Kidney (tissue), 14 donors: ENCODE measurements around the gene ZFAND3. TPM values are rescaled to one million over a fixed set of nuclear protein-coding genes. Genes with fewer than 3 reads are reported as not detected.
"Not testable (repeated sequence)": the region's sequence is repeated elsewhere in the genome, so short reads cannot be mapped to it uniquely, and the experiment has no call there.

Source experiments
- DNase-seq, 5 donors: peaks; one replicate each; pipeline ENCODE4 v3.0.0-alpha.2; 2013 to 2020
- FAIRE-seq: peaks from 2 replicates; lab custom pipeline; 2012; peaks lifted over from hg19 to GRCh38; lab: Jason Lieb, UNC
- H3K27ac ChIP-seq, 2 donors: one replicate each; pipeline ENCODE4 v1.7.0; 2013; ENCODE audit warnings: low read depth in 2 of 2, low read length in 2 of 2, inconsistent platforms in 1 of 2
- H3K27me3 ChIP-seq: one replicate; pipeline ENCODE4 v1.7.1; 2013; ENCODE audit warnings: low read length, inconsistent platforms; ENCODE audit not compliant: control insufficient read depth, insufficient read depth
- H3K36me3 ChIP-seq, 3 donors: one replicate each; pipeline versions ENCODE4 v1.7.0 to v1.7.1; 2013; ENCODE audit warnings: low read length in 3 of 3, control low read depth in 1 of 3, inconsistent platforms in 1 of 3; ENCODE audit not compliant: insufficient read depth in 3 of 3, control insufficient read depth in 2 of 3
- H3K4me1 ChIP-seq, 3 donors: one replicate each; pipeline versions ENCODE4 v1.7.0 to v1.7.1; 2013; ENCODE audit warnings: low read length in 3 of 3, inconsistent platforms in 1 of 3, low read depth in 1 of 3; ENCODE audit not compliant: control insufficient read depth in 2 of 3, insufficient read depth in 2 of 3
- H3K4me3 ChIP-seq, 3 donors: one replicate each; pipeline versions ENCODE4 v1.7.0 to v1.8.1; 2013; ENCODE audit warnings: low read length in 3 of 3, control low read depth in 1 of 3, inconsistent platforms in 1 of 3
- H3K9ac ChIP-seq, 3 donors: one replicate each; pipeline versions ENCODE4 v1.7.0 to v1.7.1; 2013; ENCODE audit warnings: low read length in 3 of 3, control low read depth in 1 of 3, inconsistent platforms in 1 of 3
- H3K9me3 ChIP-seq, 3 donors: one replicate each; pipeline versions ENCODE4 v1.7.0 to v1.7.1; 2013; ENCODE audit warnings: low read length in 3 of 3, control low read depth in 1 of 3, inconsistent platforms in 1 of 3; ENCODE audit not compliant: control insufficient read depth in 2 of 3, insufficient read depth in 1 of 3
- intact Hi-C: fragments of 100-400 bp; cut with DNase I; formaldehyde crosslinking; loops from one replicate; pipeline ENCODE4 v1.11.1; 2022
- polyA plus RNA-seq: library from polyadenylated mRNA; stranded (reverse); fragments of 350-450 nt; fragmentation: Illumina TruSeq; extraction: RNeasy Lipid Tissue Mini Kit (QIAGEN cat#74804); gene quantifications from one replicate; pipeline ENCODE4 v1.2.3, GENCODE V29; 2014; ENCODE audit warnings: low read depth, low replicate concordance; ENCODE audit not compliant: insufficient read depth
- total RNA-seq: library from RNA; stranded (reverse); fragmentation: NEBNext Ultra II Directional; extraction: Animal tissue kit (Norgen Biotek cat#: 25700); gene quantifications from one replicate; pipeline ENCODE4 v1.2.1, GENCODE V29; 2021
- TF ChIP-seq, protein P1 (sequence below): IDR thresholded peaks from 3 replicates; pipeline ENCODE4 v1.5.1; 2012; ENCODE audit warnings: mild to moderate bottlenecking, moderate library complexity, borderline replicate concordance; ENCODE audit not compliant: insufficient read depth; ENCODE audit errors: extremely low read depth
- donor health status: control.
- donor health status: control.
- donor health status: control.
- donor health status: control.
- donor health status: control.
- donor health status: DM: yes; HTN: yes; CAD: no.
- donor health status: Normal renal cell carcinoma (clear cell type).

The ZFAND3 gene
- total and polyA plus RNA-seq, 2 donors from 2014 or later = 44.6 to 104 TPM

DNA sequence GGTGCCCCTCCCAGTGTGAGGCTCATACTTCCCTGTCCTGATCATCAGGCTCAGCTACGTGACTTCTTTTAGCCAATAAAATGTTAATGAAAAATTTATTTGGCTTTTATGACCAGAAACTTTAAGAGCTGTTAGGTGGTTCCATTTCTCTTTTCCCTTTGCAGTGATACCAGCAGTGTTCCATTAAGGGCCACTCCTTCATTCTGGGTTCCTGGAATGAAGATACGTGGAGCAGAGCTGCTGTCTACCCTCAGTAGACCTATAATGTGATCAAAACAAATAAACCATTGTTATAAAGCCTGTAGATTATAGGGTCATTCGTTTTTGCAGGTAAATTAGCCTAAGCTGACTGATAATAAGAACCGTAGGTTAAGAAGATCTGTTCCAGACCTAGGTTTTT, 228.0 kb downstream of the ZFAND3 start:
- H3K9ac ChIP-seq = no peak overlapping the region
- TF ChIP-seq, protein P1, sequence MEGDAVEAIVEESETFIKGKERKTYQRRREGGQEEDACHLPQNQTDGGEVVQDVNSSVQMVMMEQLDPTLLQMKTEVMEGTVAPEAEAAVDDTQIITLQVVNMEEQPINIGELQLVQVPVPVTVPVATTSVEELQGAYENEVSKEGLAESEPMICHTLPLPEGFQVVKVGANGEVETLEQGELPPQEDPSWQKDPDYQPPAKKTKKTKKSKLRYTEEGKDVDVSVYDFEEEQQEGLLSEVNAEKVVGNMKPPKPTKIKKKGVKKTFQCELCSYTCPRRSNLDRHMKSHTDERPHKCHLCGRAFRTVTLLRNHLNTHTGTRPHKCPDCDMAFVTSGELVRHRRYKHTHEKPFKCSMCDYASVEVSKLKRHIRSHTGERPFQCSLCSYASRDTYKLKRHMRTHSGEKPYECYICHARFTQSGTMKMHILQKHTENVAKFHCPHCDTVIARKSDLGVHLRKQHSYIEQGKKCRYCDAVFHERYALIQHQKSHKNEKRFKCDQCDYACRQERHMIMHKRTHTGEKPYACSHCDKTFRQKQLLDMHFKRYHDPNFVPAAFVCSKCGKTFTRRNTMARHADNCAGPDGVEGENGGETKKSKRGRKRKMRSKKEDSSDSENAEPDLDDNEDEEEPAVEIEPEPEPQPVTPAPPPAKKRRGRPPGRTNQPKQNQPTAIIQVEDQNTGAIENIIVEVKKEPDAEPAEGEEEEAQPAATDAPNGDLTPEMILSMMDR = no peak
- FAIRE-seq (no peak), DNase-seq (no peak)
- H3K27ac ChIP-seq = no peak overlapping the region
- intact Hi-C loops = no loop called here
- H3K27me3 ChIP-seq = no peaks in the 10 kb centered on the region
- H3K9me3 ChIP-seq = no peaks in the 10 kb centered on the region
- H3K4me3 ChIP-seq = no peak overlapping the region
- no peaks in the 10 kb centered on the region for H3K36me3 ChIP-seq
- no peaks in the 10 kb centered on the region for H3K4me1 ChIP-seq

GRCh38 chr6:38049861-38050397, 230.4 kb downstream of the ZFAND3 start:
- H3K4me1 ChIP-seq, FAIRE-seq, H3K9ac ChIP-seq, H3K4me3 ChIP-seq, H3K36me3 ChIP-seq, H3K27me3 ChIP-seq, H3K9me3 ChIP-seq, intact Hi-C loops, H3K27ac ChIP-seq: not testable (repeated sequence)
- peak in 2 of 5 donors; percentile 15 to 34 for DNase-seq

- Histone ChIP-seq H3K4me1 (no peaks in the 10 kb centered on the region), H3K9ac (no peak overlapping the region), H3K27ac (no peak overlapping the region), H3K9me3 (no peaks in the 10 kb centered on the region), H3K27me3 (no peaks in the 10 kb centered on the region), H3K4me3 (no peak overlapping the region), H3K36me3 (no peaks in the 10 kb centered on the region)
- DNase-seq = no peak
- TF ChIP-seq, protein P1 = no peak
- intact Hi-C loops = no loop called here
- no peak for FAIRE-seq
Measured at GRCh38 chr6:38051819-38052434, 232.4 kb downstream of the ZFAND3 start.

DNA sequence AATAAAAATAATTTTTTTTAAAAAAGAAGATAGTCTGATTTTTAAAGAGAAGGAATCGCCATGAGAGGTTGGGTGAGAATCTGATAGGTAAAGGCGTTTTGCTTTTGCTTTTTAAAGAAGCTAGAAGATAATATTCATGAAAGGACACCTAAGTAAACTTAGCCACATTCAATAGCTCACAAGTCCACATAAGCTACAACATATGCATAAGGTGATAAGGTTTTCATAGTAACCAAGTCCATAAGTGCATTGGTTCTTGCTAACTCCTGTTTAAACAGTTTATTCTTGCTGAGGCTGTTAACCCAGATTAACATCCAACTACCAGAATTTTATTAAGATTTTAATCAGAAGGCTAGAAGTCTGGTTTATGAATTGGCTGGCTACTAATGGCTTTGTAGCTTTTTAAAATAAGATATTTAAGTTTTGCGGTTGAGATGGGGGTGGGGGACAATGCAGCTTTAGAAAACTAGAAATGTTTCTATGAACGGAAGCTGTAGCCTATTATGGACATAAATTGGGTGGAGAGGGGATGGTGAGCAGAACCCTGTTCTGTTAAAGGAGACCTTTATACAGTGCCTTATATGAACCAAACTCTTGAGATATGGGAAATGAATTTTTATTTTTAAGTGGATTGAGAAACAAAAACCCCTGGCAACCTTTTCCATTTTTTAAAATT, 235.1 kb downstream of the ZFAND3 start:
- DNase-seq (no peak), FAIRE-seq (no peak)
- no peak overlapping the region for H3K9ac ChIP-seq
- intact Hi-C loops = no loop called here
- TF ChIP-seq, protein P1 = no peak
- no peaks in the 10 kb centered on the region for H3K9me3 ChIP-seq
- H3K36me3 ChIP-seq = no peaks in the 10 kb centered on the region
- H3K27ac ChIP-seq = no peak overlapping the region
- no peaks in the 10 kb centered on the region for H3K27me3 ChIP-seq
- no peak overlapping the region for H3K4me3 ChIP-seq
- H3K4me1 ChIP-seq = no peaks in the 10 kb centered on the region
